D341Med (cell line): ENCODE results near the gene COIL.
"Not testable (repeated sequence)": the region's sequence is repeated elsewhere in the genome, so short reads cannot be mapped to it uniquely, and the experiment has no call there.

ENCODE experiments used
- DNase-seq: peaks from one replicate; pipeline ENCODE4 v3.0.0; 2012; ENCODE audit warnings: low spot score

COIL gene, protein sequence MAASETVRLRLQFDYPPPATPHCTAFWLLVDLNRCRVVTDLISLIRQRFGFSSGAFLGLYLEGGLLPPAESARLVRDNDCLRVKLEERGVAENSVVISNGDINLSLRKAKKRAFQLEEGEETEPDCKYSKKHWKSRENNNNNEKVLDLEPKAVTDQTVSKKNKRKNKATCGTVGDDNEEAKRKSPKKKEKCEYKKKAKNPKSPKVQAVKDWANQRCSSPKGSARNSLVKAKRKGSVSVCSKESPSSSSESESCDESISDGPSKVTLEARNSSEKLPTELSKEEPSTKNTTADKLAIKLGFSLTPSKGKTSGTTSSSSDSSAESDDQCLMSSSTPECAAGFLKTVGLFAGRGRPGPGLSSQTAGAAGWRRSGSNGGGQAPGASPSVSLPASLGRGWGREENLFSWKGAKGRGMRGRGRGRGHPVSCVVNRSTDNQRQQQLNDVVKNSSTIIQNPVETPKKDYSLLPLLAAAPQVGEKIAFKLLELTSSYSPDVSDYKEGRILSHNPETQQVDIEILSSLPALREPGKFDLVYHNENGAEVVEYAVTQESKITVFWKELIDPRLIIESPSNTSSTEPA

DNA sequence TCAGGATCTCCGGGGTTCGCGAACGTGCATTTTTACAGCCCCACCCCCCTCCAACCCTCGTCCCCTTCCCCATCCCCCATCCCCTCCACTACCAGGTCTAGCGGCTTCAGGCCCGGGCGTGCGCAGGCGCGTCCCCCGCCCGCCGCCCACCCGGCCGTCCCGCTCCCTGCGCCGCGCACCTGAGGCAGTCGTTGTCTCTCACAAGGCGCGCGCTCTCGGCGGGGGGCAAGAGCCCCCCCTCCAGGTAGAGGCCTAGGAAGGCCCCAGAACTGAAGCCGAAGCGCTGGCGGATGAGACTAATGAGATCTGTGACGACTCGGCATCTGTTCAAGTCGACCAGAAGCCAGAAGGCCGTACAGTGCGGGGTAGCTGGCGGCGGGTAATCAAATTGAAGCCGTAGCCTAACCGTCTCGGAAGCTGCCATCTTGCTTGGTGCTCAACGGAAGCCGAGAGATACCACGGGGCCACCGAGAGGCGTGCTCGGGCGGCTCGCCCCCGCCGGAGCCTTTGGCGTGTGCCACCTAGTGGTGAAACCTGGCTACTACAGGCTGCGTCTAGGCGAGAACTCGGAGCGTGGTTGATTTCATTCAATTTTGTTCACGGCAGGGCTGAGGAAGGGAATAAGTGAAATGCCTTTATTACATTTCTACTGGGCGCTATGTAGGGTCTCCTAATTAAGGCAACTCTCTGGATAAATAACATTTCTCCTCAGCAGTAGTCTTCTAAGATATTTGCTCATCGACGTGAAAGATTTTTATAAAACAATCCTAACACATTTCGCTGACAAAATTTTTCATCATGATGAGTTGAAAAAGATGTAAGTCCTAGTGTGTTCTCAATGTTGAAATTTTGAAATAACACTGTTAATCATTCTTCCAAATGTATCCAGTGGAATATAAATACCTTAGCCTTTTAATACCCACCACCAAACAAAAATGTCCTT, at the start of gene COIL:
Gene COIL (minus strand): TSS at position 455 of the 943 bp plus-strand sequence. CDS start 31 bp downstream, at position 424.
- peak; percentile 98 for DNase-seq

DNA sequence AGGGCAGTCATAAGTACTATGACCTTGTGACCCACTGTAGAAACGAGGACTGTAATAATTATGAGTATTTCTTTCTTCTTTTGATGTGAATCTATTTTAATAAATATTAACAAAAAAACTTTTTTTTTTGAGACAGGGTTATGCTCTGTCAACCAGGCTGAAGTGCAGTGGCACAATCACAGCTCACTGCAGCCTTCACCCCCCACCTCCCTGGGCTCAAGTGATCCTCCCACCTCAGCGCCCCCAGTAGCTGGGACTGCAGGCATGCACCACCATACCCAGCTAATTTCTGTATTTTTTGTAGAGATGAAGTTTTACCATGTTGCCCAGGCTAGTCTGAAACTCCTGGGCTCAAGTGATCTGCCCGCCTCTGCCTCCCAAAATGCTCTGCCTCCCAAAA, 49.6 kb upstream of the COIL start:
- DNase-seq = no peak

DNA sequence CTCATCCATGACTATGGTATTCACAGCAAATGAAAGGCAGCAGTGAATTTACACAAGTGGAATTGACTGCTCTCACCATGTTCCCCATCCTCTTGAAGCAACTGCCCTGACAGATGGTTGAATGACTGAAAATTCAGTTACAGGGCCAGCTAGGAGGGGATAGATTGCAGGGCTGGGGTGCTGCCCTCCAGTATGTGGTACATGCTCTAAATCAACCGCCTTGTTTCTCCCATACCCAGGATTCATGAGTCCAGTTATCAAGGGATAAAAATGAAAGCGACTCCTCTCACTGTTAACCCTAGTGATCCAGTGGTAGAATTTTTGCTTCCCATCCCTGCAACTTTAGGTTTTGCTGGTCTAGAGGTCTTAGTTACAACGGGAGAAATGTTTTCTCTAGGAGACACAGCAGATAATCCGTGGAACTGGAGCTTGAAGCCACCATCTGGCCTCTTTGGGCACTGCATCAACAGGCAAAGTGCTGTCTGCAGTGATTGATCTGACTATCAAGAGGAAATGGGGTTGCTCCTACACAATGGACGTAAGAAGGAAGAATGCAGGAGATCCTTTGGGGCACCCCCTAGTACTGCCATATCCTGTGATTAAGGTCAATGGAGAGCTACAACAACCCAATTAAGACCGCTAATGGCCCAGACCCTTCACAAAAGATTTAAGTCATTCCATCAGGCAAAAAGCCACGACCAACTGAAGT, 49.0 kb upstream of the COIL start:
- peak; percentile 81 for DNase-seq

DNA sequence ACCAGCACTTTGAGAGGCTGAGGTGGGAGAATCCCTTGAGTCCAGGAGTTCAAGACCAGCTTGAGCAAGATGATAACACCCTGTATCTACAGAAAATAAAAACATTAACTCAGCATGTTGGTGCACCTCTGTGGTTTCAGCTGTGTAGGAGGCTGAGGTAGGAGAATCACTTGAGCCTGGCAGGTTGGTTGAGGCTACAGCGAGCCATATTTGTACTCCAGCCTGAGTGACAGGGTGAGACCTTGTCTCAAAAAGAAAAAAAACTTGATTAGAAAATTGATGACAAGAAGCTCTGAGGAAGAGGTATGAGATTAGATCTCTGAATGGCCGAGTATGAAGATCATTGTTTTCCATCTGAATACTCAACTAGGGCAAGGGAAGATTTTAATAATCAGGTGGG, 48.1 kb upstream of the COIL start:
- no peak for DNase-seq

DNA sequence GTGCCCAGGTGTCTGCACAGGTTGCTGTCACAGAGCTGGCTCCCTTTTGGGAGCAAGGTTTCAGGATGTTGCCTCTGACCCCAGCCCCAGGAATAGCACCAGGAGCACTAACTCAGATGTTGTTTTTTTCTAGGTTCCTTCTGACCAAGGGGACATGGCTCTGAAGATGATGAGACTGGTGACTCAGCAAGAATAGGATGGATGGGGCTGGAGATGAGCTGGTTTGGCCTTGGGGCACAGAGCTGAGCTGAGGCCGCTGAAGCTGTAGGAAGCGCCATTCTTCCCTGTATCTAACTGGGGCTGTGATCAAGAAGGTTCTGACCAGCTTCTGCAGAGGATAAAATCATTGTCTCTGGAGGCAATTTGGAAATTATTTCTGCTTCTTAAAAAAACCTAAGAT, 45.2 kb upstream of the COIL start:
- no peak for DNase-seq

DNA sequence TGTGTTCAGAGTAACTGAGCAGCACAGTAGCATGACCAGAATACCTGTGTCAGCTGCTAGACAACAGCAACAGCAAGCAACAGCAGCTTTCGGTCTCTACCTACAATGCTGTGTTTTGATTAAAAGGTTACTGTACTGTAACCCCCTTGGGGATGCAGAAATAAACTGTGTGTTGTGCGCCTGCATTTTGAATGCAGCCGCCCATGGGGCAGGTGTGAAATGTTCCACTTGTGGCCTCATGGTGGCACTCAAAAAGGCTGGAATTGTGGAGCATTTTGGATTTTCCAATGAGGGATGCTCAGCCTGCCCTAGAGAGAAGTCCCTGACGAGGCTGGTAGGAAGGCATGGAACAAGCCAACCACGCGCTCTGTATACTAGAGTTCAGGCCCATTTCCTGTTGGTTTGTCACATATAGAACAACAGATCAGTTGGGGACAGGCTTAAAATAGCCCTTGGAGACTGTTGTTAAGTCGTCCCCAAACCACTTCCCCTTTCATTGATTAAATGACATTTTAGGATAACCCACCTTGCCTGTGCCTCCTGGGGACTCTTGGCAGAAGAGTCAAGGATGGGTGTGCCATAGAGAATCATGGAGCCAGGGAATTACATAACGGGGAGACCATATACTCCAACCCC, 44.2 kb upstream of the COIL start:
- DNase-seq = peak; percentile 58

DNA sequence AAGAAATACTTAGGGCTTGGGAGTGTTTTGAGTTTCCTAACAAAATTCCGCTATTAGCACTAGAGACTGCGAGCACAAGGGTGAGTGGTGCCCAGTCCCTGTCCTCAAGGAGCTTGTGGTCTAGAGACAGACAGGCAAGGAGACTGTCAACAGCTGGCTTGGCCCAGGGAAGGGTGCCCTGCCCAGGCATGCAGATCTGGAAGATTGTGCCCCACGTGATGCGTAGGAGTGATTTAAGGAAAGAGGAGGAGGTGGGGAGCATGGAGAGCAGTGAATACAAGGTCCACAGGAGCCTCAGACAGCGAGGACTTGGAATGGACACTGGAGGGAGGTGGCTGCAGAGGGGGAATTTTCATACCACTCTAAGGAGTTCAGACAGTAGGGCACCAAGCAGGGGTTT, 42.1 kb upstream of the COIL start:
- DNase-seq = no peak

DNA sequence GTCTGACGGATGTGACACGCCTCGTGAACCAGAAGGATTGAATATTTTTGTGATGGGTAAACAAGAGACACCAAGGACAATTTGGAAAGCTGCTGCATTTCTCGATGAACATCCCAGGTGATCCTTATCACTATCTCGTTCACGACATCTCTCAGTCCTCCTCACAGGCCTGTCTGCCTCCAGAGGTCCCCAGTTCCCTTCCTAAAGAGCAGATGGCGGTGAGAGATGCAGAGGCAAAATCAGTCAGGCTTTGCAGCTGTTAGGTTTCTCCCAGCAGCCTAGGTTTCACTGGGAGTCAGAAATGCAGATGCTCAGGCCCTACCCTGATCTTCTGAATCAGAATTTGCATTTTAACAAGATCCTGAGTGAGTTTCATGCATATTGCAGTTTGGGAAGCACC, 40.7 kb upstream of the COIL start:
- DNase-seq = no peak

DNA sequence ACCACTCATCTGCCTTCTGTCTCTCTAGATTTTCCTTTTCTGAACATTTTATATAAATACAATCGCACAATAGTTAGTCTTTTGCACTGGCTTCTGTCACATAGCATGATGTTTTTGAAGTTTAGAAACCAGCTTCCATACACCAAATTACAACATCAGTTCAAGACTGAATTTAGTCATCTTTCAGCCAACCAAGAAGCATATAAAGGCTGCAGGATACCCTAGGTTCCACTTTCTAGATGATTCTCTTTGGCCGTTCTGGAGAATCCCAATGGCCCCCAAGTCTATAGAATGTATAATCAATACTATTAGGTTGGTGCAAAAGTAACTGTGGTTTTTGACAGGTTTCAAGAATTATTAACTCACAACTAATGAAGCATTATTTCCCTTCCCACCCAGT, 36.5 kb upstream of the COIL start:
- no peak for DNase-seq

DNA sequence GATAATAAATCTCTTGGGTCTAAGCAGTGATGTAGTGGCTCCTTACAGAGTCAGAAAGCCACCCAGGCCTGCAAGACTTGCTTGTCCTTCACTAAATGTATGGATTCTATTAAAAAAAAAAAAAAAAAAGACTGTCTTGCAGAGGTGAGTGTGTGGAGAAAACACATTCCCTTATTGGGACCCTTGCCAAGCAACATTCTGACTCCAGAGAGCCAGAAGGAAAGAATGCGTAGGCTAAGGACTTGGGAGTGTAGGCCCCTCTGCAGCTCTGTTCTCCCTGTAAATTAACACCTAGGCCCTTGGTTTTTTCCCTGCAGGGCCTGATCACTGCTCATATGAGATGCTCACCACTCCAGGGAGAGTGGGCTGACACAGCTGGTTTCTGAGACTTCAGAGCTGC, 34.9 kb upstream of the COIL start:
- peak; percentile 9 for DNase-seq

DNA sequence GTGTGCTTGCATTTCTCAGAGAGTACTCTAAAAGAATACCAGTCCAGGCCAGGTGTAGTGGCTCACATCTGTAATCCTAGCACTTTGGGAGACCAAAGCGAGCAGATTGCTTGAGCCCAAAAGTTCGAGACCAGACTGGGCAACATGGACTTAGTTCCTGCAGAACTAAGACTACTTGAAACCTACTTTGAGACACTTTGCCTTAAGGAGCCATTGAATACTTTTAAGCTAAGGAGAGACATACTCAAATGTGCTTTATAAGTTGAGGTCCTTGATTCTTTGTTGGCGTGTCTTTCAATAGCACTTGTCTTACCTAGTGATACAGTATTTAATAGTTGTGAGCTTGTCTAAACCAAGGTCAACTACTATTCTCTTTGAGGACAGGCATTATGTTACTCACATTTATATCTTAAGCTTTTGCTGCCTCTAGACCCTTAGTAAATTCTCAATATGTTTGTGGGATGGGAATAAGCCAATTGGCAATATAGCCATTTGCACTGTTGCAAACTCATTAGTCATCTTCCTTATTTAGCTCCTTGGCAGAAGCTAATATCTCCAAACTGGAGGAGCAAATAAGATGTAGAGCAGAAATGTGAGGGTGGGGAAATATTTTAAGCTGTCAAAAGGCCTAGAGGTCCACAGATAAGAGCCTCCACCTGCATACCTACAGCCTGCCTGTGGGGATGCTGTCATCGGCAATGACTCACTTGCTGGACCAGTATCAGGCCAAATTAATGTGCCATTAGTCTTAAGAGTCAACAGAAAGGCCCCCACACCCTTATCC, 33.4 kb upstream of the COIL start:
- no peak for DNase-seq

DNA sequence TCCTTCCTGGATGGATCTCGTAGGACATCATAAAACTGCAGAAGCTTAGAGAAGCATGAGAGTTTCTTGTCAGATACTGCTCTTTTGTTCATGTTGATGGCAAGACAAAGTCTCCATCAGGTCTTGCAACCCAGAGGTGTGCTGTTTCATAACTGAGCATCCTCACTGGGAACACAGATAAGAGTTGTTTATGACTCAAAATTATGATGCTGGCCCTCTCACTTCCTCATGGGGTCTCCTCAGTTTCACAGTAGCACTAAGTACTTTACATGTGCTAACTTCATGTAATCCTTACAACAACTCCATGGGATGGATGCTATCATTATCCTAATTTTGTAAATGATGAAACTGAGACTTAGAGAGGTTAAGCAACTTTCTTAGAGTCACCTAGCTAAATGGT, 31.5 kb upstream of the COIL start:
- DNase-seq = no peak

DNA sequence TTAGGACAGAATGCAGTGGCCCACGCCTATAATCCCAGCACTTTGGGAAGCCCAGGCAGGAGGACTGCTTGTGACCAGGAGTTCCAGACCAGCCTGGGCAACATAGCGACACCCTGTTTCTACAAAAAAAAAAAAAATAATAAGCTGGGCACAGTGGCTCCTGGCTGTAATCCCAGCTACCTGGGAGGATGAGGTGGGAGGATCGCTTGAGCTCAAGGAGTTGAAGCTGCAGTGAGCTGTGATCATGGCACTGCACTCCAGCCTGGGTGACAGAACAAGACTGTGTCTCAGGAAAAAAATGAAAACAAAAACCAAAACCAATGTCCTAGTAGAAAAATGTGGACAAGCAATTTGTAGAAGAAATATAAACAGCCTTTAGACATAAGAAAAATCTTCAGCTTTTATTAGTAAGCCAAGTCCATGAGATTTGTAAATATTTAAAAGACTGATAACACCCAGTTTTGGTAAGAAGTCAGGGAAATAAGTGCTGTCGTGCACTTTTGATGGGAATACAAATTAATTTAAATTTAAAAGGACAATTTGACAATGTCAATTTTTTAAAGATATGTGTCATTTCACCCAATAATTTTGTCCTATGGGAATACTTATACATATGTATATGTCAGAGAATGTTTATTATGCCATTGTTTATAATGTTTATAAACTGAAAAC, 28.2 kb upstream of the COIL start:
- no peak for DNase-seq

DNA sequence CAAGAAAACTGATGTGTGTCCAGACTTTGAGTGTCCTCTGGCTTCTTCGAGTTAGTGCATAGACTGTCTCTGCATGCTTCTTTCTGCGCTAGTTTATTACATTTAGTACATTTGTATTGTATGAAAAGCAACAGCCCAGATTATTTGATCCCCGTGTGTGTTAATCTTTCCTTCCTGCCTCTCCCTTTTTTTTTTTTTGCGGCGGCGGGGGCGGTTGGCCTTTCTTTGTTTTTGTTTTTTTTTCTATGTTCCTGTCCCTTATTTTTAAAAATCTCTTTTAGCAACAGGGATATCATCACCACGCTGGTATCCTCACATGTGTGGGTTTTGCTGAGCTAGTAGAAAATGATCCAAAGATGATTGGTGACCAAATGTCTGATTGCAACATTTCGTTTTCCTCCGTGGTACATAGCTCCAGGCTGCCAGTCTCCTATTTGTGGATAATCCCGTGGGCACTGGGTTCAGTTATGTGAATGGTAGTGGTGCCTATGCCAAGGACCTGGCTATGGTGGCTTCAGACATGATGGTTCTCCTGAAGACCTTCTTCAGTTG, 26.5 kb upstream of the COIL start:
- no peak for DNase-seq

DNA sequence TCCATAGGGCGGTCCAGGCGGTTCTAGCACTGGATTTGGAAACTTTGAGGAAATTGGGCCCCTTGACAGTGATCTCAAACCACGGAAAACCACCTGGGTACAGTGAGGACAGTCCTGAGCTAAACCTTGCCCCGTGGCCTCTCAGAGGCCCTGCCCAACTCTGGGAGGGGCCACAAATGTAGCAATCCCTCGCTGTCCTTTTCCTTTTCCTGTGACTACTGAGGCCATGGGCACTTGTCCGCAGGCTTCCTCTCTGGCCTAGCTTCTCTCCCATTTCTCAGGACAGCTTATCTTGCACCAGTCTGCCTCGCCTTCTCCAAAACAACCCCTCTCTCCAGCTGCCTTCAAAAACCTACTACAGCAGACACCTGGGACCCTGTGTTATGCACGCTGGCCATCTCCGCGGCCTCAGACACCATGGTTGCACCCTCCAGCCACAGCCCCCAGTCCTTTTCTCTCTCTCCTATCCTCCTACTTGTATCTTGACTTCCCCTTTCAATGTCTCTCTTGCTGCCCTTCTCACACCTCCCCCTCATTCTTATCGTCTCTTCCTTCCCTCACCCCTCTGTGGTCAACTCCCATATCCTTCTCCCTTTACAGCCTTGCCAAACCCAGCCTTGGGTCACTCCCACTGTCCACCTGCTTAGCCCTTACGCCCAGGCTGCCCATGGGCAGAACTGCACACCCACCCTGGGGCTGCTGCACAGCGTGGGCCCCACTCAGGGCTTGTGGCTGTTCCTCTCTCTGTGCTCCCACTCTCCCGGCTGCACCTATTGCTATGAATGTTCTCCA, 24.7 kb upstream of the COIL start:
- no peak for DNase-seq

DNA sequence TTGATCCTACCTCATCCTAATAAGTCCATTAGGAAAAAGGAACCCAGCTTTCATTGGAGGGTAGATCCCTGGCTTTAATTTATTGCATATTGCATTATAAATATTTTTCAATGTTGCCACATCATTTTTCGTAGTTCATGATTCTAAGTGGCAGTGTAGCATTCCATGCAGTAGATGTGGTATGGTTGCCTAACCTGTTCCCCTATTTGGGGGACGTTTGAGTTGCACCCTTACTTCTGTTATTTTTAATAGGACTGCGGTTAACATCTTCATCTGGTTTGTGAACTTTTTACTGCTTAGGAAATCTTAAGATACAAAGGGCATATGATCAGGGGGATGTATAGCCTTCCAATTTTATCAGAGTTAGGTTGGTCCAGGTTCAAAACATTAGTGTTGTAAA, 22.5 kb upstream of the COIL start:
- no peak for DNase-seq

DNA sequence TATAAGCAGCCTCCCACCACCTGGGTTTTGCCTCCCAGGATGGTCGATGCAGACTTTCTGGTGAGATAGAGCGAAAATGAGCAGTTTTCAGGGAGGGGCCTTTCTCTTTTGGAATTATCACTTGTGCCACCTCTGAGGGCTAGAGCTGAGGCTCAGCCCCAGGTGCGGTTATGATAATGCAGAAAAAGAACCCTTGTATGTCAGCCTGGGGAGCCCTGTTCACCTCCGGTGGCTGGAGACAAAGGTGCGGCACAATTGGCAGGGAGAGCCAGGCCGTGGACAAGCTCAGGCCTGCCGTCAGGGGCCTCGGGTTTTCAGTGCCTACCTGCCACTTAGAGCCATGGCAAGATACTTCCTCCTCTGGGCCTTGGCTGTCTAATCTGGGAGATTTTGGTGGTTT, 21.5 kb upstream of the COIL start:
- no peak for DNase-seq

DNA sequence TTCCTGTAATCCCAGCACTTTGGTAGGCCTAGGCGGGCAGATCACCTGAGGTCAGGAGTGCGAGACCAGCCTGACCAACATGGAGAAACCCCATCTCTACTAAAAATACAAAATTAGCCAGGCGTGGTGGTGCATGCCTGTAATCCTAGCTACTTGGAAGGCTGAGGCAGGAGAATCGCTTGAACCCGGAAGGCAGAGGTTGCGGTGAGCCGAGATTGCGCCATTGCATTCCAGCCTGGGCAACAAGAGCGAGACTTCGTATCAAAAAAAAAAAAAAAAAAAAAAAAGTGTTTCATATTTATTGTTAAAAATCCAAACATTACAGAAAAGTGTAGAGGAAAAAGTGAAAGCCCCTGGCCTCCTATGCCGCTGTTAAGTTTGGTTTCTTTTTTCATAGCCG, 19.7 kb upstream of the COIL start:
- DNase-seq = not testable (repeated sequence)

DNA sequence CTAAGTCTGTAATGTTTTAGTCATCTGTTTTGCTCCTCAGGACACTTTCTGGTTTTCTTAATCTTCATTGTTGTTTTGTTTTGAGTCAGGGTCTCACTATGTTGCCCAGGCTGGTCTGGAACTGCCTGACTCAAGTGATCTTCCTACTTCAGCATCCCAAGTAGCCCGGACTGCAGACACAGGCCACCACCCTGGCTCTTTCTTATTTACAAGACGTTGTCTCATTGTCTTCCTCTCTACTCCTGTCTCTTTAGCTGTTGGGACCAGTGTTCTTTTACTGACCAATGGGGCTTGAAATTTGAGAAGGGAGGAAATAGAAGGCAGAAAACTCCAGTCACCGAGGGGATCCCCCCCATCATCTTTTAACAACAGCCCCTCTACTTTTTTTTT, 18.2 kb upstream of the COIL start:
- DNase-seq = no peak
